GM12874 (cell line): ENCODE results near the gene TMEM158.

ENCODE experiments used
- TF ChIP-seq, protein P1 (sequence below): IDR thresholded peaks from 2 replicates; pipeline ENCODE4 v1.5.1; 2011; ENCODE audit warnings: low read depth, mild to moderate bottlenecking, control low read depth, low read length, moderate library complexity; ENCODE audit not compliant: insufficient read depth

TMEM158 gene

DNA sequence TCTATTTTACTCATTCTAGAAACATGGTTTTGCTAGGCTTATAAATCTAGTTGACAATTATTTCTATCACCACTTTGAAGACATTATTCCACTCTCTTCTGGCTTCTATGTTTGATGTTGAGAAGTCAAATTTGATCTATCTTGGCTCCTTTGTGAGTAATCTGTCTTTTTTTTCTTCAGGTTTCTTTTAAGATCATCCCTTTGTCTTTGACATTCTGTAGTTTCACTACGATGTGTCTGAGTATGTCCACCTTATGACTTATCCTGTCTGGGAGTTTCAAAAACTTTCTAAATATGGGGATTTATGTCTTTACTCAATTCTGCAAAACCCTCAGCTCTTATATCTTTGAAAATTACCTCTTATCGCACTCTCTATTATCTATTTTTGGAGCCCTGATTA, 41.0 kb upstream of the TMEM158 start:
- TF ChIP-seq, protein P1, sequence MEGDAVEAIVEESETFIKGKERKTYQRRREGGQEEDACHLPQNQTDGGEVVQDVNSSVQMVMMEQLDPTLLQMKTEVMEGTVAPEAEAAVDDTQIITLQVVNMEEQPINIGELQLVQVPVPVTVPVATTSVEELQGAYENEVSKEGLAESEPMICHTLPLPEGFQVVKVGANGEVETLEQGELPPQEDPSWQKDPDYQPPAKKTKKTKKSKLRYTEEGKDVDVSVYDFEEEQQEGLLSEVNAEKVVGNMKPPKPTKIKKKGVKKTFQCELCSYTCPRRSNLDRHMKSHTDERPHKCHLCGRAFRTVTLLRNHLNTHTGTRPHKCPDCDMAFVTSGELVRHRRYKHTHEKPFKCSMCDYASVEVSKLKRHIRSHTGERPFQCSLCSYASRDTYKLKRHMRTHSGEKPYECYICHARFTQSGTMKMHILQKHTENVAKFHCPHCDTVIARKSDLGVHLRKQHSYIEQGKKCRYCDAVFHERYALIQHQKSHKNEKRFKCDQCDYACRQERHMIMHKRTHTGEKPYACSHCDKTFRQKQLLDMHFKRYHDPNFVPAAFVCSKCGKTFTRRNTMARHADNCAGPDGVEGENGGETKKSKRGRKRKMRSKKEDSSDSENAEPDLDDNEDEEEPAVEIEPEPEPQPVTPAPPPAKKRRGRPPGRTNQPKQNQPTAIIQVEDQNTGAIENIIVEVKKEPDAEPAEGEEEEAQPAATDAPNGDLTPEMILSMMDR: no peak

DNA sequence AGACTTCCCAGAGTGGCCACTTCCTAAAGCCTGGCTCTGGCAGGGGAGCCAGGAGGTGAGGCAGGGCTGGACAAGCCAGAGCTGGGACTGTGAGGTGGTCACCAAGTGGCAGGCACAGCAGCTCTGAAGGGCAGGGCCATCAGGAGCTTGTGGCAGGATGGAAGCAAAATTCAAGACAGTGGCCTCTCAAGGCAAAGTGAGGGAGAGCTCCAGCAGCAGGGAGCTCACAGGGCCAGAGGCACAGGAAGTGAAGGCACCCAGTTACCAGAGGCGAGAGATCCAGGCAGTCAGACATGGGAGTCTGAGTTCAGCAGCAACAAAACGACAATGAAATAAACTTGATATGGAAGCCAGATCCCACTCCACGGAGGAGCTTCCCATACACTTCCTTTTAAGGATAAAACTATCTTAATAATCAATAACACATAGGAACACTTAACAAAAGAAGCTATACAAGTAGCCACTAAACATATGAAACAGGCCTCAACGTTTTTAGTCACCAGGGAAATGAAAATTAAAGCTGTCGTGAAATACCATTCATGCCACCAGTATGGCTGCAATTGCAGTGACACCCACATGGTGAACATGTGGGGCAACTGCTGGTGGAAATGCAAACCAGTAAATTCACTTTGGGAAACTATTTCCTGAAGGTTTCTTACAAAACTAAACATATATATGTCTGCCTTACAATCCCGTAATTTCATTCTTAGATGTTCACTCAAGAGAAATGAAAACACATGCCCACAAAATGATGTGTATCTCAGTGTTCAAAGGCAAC, 35.4 kb upstream of the TMEM158 start:
- TF ChIP-seq, protein P1: no peak

DNA sequence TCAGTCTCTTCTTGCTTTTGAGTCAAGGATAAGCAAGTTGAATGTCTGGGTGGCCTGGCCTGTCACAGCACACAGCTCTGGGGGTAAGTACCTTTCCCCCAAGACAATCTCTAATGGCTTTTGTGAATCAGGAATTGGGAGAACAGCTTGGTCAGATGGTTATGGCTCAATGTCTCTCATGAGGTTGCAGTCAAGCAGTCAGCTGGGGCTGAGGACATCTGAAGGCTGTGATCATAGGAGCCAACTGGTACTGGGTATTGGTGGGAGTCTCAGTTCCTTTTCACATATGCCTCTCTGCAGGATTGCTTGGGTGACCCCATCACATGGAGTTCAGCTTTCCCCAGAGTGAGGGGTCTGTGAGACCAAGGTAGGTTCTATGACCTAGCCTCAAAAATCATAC, 33.0 kb upstream of the TMEM158 start:
- TF ChIP-seq, protein P1: no peak

DNA sequence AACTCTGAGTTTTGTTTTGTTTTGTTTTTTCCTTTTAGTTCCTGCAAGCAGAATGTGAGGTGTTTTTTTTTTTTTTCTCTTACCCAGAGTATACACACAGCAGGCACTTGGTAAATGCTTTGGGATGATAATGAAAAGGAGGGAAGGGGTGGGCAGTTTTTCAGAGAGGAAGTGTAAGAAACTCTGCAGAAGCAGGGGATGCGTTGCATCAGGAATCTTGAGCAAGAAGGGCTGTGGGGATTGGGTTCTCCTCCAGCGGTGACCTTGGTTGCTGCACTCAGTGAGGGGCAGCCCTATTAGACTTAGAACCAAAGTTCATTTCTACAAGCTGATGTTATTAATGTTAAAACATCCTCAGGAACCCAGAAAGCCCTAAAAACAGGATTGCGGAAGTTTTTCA, 32.2 kb upstream of the TMEM158 start:
- TF ChIP-seq, protein P1: no peak

DNA sequence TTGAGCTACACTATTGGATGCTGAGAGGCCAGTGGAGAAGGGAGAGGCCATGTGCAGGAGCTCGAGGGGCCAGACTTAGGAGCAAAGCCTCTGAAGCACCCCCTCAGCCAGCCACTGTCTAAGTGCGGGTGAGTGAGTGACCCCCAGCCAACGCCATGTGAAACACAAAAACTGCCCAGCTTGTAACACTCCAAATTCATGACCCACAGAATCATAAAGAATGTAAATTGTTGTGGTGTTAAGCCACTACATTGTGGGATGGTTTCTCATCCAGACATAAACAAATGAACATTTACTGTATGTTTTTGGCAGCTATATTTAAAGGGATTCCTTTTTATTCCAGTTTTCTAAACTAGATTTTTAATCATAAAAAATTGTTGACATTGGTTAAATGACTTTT, 27.2 kb upstream of the TMEM158 start:
- TF ChIP-seq, protein P1: no peak

DNA sequence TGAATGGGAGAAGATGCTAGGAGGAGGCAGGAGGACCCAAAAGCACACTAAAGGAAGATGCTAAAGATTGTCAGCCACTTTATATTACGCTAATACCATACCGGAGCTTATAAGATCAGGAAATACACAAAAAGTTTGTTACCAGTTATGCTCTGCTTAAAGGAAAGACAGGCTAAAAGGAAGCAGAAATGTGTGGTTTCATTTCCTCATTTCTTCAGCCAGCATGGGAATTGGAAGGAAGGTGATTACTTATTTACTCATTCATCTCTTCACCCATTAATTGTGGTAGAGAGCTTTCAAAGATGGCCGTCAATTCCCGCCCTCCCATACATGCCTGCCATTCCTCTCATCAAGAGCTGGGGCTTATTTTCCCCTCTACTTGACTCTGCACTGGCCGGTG, 26.7 kb upstream of the TMEM158 start:
- TF ChIP-seq, protein P1: no peak

DNA sequence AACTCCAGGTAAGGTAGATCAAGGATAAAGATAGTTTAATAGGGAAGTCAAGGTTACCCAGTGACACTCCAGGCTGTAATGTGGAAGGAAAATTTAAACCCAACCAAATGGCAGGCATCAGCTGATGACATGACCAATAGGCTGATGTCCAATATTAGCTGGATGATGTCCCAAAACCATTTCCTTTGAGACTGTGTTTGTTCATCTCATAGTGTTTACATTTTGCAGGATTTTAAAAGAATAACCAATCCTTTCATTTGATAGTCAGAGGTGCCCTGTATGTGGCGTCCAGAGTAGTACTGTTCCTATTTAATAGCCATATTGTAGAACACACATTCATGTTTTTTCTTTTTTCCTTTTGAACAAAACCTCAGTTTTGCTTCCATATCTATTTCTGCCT, 23.3 kb upstream of the TMEM158 start:
- TF ChIP-seq, protein P1: no peak
